ENCODE data around the gene KNDC1. TPM values are rescaled to one million over a fixed set of nuclear protein-coding genes. Genes with fewer than 3 reads are reported as not detected.

Gene KNDC1
- polyA plus RNA-seq, 1 donor from 2014 or later: 4.3 TPM

GRCh38 chr10:133196936-133197758 is 37.1 kb downstream of the KNDC1 start:
- Histone ChIP-seq H3K27me3 (ENCODE audit: insufficient read depth, low read depth, low read length) (no peaks in the 10 kb centered on the region), H3F3A (ENCODE audit: insufficient read depth, low read length, poor library complexity, severe bottlenecking) (no peaks in the 10 kb centered on the region), H3K79me2 (replicated peaks; ENCODE audit: insufficient read depth, low read length) (no peaks in the 10 kb centered on the region), H3K9me3 (ENCODE audit: low read length) (no peaks in the 10 kb centered on the region), H3K4me2 (ENCODE audit: low read length) (no peak overlapping the region), H3K36me3 (ENCODE audit: insufficient read depth, low read length) (no peaks in the 10 kb centered on the region), H2AFZ (ENCODE audit: low read depth, low read length) (no peak overlapping the region), H3K27ac (ENCODE audit: low read length) (no peak overlapping the region), H3K9ac (ENCODE audit: low read length) (no peak overlapping the region), H3K9me2 (ENCODE audit: insufficient read depth, low read length) (no peaks in the 10 kb centered on the region), H3K4me3 (ENCODE audit: low read length) (no peak overlapping the region), H4K20me1 (ENCODE audit: insufficient read depth) (no peaks in the 10 kb centered on the region)
- no peak for TF ChIP-seq REST (IDR thresholded peaks at IDR 0.05; ENCODE audit: borderline replicate concordance)
- TF ChIP-seq SMC3 (conservative IDR thresholded peaks at IDR 0.05; ENCODE audit: poor library complexity): no peak
- no peak for TF ChIP-seq EP300 (conservative IDR thresholded peaks at IDR 0.05; ENCODE audit: poor library complexity, severe bottlenecking)
- no peak for TF ChIP-seq EZH2 (IDR thresholded peaks at IDR 0.05; ENCODE audit: borderline replicate concordance, insufficient read depth, low read length, poor library complexity, severe bottlenecking)
- TF ChIP-seq POLR2AphosphoS5 (IDR thresholded peaks at IDR 0.05): no peak

GRCh38 chr10:133197786-133198185 is 37.8 kb downstream of the KNDC1 start:
- Histone ChIP-seq H4K20me1 (ENCODE audit: insufficient read depth) (no peaks in the 10 kb centered on the region), H3K9ac (ENCODE audit: low read length) (no peak overlapping the region), H3F3A (ENCODE audit: insufficient read depth, low read length, poor library complexity, severe bottlenecking) (no peaks in the 10 kb centered on the region), H3K9me2 (ENCODE audit: insufficient read depth, low read length) (no peaks in the 10 kb centered on the region), H3K27ac (ENCODE audit: low read length) (no peak overlapping the region), H3K4me3 (ENCODE audit: low read length) (no peak overlapping the region), H3K4me2 (ENCODE audit: low read length) (no peak overlapping the region), H2AFZ (ENCODE audit: low read depth, low read length) (no peak overlapping the region), H3K36me3 (ENCODE audit: insufficient read depth, low read length) (no peaks in the 10 kb centered on the region), H3K9me3 (ENCODE audit: low read length) (no peaks in the 10 kb centered on the region), H3K27me3 (ENCODE audit: insufficient read depth, low read depth, low read length) (no peaks in the 10 kb centered on the region), H3K79me2 (replicated peaks; ENCODE audit: insufficient read depth, low read length) (no peaks in the 10 kb centered on the region)
- TF ChIP-seq RAD21 (conservative IDR thresholded peaks at IDR 0.05) (no peak), SMC3 (conservative IDR thresholded peaks at IDR 0.05; ENCODE audit: poor library complexity) (no peak), MXI1 (conservative IDR thresholded peaks at IDR 0.05; ENCODE audit: poor library complexity, severe bottlenecking) (no peak), EP300 (conservative IDR thresholded peaks at IDR 0.05; ENCODE audit: poor library complexity, severe bottlenecking) (no peak), REST (IDR thresholded peaks at IDR 0.05; ENCODE audit: borderline replicate concordance) (no peak), TAF1 (IDR thresholded peaks at IDR 0.05; ENCODE audit: low read depth) (no peak), CTCF (IDR thresholded peaks at IDR 0.05; ENCODE audit: poor library complexity, severe bottlenecking) (no peak), EZH2 (IDR thresholded peaks at IDR 0.05; ENCODE audit: borderline replicate concordance, insufficient read depth, low read length, poor library complexity, severe bottlenecking) (no peak)
